GM23248 (cell line): ENCODE results near the gene MYO18B.

ENCODE experiments used
- EZH2 ChIP-seq: fragments of 200-600 bp; sonication (generic); IDR thresholded peaks from 2 replicates; pipeline ENCODE4 v1.6.1; 2018; ENCODE audit warnings: antibody characterized with exemption, mild to moderate bottlenecking; ENCODE audit not compliant: insufficient read depth, poor library complexity, severe bottlenecking
- EZH2phosphoT487 ChIP-seq: fragments of 200-600 bp; sonication (generic); IDR thresholded peaks from 2 replicates; pipeline ENCODE4 v1.6.1; 2018; ENCODE audit warnings: antibody characterized with exemption, moderate library complexity, mild to moderate bottlenecking, low read depth; ENCODE audit not compliant: insufficient read depth

- TF ChIP-seq EZH2 (no peak), EZH2phosphoT487 (no peak)
Observed at GRCh38 chr22:25774575-25775026, 32.6 kb downstream of the MYO18B start.
